NAMALWA (cell line): Measurements from ENCODE around the gene RPGRIP1.
"Not testable (repeated sequence)": the region's sequence is repeated elsewhere in the genome, so short reads cannot be mapped to it uniquely, and the experiment has no call there.

ENCODE experiments used
- DNase-seq: peaks from one replicate; pipeline ENCODE4 v3.0.0-alpha.2; 2015; ENCODE audit warnings: low spot score

Gene RPGRIP1

DNA sequence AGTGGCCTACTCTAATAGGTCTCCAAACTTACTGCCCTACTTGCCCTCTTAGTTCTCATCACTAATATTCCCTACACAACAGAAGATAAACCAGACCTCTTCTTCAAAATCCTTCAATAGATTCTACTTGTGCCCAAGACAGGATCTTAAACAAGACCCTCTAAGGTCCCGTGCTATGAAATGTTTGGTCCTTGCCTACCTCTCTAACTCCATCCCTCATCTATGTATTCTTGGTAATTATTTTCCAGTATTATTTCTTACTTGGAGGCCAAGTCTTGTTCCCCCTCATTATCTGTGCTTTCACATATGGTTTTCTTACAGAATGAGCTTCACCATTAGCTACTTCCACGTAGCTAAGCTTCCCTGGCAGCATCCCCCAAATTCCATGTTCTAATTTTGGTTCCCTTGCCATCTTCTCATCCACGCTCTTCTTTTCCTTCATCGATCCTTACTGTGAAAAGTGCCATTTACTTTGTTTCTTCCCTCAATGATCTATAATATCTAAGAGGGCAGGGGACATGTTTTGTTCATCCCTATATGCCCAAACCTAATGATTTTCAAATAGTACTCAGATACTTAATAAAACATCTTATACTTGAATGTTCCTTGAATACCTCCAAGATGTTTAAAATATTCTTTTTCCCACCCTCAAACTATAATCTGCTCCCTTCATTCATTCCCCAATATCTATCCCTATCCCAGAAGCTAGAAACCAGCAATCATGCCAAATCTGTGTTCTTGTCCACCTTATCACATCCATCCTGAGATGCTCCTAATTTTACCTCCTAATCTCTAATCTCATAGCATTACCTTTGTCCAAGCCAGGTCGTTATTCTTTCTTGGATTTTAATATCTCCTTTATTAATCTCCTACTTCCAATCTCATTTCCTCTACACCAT lies 20.7 kb upstream of the RPGRIP1 start:
- DNase-seq, result peak; percentile 27

DNA sequence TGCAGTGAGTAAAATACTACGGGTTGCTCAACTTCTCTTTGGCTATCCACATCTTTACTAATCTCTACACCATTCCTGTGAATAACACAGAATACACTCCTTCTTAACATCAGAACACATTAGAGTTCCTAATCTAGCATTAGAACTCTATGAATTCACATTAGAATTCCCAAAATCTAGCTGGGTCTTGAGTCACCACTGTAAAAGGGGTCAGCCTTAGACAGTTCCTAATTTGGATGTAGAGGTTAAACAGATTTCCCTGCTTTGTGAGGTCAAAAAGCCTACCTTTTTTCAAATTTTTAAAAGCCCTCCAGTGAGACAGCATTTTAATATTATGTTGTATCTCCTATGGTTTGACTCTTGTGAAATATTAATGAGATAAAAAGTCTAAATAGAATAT lies 18.1 kb upstream of the RPGRIP1 start:
- DNase-seq, result peak; percentile 28

DNA sequence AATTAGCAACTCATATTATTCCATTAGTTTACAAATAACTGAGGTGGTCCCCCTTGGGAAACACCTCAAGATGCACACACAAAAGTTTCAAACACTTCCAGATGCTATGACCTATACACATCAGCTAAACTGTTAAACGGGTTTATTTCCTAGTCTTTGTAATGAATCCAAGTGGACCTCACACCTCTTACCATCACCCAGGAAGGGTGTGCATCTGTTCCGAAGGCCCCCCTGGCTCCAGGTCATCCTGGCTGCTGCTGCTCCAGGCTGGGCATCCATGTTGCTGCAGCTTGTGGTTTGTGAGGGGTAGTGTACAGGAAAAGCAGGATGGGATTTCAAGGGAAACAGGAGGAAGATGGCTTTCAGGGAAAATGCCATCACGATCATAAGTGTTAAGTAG lies 17.5 kb upstream of the RPGRIP1 start:
- DNase-seq, result peak; percentile 23

DNA sequence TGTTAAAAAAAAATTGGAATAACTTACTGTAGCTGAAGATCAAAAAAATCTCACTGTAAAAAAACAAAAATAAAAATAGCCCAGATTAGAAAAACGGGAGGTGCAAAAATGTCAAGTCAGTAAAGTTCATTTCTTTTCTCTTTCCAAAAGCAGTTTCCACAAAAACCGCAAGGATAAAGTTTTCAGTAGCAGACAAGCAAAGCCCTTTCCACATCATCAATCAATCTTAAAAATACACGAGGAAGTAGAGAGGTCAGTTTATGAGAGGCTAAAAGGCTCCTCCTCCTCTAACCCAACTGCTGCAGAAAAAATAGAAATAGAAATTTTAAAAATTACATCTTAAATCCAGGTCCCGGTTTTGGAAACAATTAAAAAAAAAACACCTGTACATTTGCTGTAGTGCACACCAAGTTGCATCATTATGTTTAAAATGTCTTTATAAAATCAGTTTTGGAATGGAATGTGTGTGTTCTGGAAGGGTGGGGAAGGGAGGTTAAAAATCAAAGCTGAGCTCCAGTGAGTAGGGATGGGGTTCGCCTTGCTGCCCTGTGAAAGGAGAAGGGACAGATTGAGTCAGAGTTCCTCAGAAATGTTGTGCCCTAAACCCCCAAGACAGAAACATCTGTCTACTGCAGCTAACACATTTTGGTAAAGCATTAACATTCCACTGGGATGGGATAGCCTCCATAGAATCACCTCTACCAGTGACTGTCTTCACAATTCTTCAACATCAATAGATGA lies 16.4 kb upstream of the RPGRIP1 start:
- peak; percentile 38 for DNase-seq

DNA sequence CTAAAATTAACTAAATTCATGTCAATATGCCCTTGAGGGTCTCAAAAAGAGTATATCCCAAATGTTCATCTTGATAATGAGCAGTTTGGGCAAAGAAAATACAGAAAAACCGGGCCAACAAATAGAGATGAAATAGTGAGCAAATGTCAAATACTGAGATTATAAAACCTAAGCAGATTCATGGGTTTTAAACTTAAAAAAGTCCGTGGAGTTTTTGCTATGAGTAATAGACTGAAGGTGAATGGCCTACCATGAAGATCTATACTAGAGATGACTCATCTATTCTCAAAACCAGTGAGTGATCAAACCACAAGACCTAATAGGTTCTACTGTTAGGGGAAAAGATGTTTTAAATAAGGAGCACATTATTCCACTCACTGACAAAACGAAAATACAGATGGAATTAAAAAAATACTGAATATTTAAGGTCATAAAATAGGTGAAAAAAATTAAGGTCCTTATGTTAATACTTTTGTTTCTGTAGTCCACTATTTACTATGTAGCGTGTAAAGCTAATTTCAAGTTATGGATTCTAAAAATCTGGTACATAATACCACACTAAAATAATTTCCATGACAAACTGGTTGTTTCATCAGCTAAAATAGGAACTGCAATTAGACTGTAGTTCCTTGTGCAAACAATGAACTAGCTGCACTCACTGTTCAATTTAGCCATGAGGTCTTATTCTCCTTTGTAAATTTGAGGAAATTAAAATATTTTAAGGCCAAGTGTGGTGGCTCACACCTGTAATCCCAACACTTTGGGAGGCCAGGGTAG lies 15.7 kb upstream of the RPGRIP1 start:
- peak; percentile 50 for DNase-seq

DNA sequence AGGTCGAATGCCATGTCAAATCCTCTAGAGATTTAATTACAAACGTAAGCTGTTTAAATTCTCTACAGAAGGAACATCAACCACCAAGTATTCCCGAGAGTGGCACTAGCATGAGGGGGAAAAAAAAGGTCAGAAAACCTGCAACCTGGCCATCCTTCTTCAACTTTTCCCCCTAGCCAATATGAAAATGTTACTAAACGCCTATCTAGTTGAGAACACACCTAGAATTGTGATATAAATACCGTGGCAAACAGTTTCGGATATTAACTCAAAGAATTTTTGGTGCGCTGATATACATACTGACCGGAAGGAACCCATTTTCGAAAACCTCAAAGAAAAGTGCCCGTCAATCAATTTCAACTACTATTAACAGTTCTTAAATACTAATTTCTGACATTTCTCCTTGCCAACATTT lies 12.4 kb upstream of the RPGRIP1 start:
- DNase-seq, result peak; percentile 50

DNA sequence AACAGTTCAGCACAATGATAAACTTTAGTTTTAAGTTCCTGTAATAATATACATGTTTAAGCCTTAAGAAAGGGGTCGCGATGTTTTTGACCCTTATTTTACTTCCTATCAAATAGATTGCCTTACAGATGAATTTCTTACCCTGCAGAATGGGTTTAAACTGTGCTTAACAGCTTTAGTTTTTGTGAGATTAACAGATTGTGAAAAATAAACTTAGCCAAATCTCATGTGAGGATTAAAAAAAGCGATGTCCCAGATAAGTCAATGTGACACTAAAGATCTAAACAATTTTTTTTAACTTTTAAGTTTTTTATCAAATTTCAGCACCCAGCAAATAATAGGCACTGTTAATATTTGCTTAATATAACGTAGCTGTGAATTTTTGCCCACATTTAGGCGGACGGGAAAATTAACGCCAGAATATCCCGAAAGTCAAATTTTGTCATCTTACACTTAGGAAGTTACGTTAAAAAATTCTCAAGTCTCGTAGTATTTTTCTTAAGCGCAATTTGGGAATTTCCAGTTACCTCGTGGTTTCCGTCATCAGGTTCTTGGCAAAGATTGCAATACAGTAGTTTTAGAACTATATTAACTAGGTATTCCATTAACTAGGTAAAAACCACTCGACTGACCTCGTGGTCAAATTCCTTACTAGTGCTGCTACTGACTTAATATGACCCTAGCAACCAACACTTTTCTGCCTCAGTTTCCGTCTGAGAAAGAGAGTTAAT lies 11.8 kb upstream of the RPGRIP1 start:
- peak; percentile 41 for DNase-seq

DNA sequence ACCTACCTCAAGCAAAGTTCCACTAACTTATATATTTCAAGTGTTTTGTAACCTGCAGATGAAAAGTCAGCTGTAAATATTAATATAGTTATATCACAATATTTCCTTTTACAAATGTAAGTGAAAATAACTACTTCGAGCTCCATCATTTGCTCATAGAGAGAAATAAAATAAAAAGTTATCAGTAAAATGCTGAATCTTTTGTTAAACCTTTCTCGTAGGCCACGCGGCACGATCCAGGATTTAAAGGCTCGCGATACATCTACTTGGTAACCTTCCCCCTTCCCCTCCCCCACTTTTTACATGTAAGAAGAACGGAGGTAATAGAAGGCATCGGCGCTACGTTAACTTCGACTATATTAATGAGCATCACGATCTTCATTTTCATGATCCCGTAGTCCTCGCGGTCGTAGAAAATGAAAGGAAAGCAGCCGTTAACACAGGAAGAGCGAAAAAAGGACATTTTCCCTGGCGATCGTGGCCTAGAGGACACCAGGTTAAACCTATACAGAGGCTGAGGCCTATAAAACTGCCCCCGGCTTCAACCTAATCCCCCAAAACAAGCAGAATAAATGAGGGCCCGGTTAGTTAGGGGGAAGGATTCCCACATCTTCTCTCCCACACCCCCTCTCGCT lies 11.1 kb upstream of the RPGRIP1 start:
- peak; percentile 74 for DNase-seq

DNA sequence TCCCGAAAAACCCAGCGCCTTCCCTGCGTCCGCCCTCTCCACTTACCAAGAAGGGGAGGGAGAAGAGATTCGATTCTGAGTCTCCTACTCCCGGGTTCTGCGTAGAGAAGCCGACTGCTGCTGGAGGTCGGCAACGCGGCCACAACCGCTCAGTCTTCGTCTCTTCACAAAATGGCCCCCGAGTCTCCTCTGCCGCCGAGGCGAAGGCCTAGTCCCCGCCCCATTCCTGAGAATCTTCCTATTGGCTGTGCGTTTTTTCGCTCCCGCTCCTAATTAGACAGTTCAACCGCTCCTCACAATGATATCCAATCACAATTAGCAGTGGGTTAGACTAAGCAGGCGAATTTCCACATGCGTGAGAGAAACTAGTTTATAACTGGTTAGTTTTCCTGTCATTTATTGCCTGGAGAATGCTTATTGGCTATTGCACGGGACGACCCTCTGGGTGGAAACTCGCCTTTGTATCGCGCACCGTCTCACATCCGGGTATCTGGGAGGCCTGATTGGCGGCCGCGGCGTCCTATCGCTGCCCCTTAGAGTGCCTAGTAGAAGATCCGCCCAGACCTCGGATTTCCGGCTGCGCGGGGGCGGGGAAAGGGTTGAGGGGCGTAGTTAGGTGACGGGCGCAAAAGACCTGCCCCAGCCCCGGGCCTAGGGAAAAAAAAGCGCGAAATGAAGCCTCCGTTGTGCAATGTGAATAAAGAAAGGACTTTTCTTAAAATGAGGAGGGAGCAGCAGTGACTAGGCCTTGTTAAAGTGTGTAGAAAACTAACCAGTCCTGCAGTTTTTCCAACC lies 10.4 kb upstream of the RPGRIP1 start, which contains the start of gene HNRNPC:
TSS of gene HNRNPC (minus strand) at position 191 of the 795 bp plus-strand sequence. CDS start 35,249 bp downstream, outside the sequence.
- DNase-seq, result peak; percentile 100

DNA sequence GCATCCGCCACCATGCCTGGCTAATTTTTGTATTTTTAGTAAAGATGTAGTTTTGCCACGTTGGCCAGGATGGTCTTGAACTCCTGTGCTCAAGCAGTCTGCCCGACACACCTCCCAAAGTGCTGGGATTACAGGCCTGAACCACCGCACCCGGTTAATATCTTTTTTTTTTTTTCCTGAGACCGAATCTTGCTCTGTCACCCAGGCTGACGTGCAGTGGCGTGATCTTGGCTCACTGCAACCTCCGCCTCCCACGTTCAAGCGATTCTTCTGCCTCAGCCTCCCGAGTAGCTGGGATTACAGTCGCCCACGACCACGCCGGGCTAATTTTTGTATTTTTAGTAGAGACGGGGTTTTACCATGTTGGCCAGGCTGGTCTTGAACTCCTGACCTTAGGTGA lies 7.2 kb upstream of the RPGRIP1 start:
- not testable (repeated sequence) for DNase-seq

DNA sequence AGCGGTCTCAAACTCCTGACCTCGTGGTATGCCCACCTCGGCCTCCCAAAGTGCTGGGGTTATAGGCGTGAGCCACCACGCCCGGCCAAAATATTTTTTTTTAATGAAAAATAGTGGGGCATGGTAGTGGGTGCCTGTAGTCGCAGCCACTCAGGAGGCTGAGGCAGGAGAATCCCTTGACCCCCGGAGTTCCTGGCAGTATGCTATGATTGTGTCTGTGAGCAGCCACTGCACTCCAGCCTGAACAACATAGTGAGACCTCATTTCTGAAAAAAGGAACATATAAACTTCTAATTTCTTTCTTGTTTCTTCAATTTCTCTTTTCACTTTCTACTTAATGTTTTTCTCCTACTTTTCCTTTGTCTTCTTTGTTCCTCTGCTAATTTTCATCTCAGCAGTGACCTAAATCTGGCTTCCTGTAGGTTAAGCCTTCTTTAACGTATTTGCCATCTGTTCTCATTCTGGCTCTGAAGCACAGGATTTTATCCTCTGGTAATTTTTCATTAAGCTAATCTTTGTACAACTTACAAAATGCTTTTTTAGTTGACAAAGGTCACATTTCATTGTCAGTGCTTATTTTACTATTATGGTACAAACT lies 4.5 kb upstream of the RPGRIP1 start:
- DNase-seq, result no peak

DNA sequence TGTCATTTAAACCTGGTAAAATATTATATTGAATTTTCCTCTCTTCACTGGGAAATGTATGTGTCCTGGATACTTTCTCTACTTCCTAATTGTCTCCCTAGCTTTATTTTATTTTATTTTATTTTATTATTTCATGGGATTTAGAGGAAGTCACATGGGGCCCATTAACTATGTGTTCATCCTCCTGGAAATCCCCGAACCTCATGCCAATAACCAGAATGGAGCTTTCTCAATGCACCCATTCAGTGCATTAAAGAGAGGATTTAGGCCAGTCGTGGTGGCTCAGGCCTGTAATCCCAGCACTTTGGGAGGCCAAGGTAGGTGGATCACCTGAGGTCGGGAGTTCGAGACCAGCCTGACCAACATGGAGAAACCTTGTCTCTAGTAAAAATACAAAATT lies 1.3 kb upstream of the RPGRIP1 start:
- no peak for DNase-seq

DNA sequence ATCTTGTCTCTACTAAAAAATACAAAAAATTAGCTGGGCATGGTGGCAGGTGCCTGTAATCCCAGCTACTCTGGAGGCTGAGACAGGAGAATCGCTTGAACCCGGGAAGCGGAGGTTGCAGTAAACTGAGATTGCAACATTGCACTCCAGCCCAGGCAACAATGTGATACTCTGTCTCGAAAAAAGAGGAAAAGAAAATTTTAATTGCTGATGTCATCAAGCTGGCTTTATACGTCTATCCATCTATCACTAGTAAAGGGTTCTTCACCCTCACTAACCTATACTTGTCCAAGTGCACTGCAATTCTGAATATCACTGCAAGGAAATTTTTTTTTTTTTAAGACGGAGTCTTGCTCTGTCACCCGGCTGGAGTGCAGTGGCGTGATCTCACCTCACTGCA lies 2.0 kb downstream of the RPGRIP1 start:
- not testable (repeated sequence) for DNase-seq

DNA sequence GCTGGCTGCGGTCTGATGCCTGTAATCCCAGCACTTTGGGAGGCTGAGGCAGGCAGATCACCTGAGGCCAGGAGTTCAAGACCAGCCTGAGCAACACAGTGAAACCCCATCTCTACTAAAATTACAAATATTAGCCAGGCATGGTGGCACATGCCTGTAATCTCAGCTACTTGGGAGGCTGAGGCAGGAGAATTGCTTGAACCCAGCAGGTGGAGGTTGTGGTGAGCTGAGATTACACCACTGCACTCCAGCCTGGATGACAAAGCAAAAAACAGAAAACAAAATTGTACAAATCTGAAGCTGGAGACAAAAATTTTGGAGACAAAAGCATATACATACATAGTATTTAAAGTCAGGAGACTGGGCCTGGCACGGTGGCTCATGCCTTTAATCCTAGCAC lies 6.6 kb downstream of the RPGRIP1 start:
- not testable (repeated sequence) for DNase-seq

DNA sequence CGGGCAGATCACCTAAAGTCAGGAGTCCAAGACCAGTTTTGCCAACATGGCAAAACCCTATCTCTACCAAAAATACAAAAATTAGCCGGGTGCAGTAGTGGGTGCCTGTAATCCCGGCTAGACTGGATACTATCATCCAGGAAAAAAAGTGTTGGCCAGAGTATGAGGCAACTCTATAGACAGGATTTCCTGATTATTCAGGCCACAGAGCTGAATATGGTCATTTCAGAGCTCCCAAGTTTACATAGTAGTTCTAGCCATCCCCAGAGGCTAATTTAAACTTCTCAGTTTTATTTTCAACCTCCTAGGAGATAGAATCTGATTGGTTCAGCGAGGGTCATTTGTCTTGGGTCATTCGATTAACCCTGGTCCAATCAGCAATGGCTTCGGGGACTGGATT lies 7.3 kb downstream of the RPGRIP1 start:
- no peak for DNase-seq

DNA sequence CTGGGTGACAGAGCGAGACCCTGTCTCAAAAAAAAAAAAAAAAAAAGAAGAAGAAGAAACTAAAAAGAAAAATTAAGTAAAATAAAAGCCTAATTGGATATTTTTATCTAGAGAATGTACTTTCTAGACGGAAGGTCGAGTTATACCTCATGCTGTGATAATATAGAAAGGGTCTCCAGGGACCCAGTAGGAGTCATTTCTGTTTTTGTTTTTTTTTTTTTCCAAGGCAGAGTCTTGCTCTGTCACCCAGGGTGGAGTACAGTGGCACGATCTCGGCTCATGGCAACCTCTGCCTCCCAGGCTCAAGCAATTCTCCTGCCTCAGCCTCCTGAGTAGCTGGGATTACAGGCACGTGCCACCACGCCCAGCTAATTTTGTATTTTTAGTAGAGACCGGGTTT lies 14.1 kb downstream of the RPGRIP1 start:
- DNase-seq, result not testable (repeated sequence)

DNA sequence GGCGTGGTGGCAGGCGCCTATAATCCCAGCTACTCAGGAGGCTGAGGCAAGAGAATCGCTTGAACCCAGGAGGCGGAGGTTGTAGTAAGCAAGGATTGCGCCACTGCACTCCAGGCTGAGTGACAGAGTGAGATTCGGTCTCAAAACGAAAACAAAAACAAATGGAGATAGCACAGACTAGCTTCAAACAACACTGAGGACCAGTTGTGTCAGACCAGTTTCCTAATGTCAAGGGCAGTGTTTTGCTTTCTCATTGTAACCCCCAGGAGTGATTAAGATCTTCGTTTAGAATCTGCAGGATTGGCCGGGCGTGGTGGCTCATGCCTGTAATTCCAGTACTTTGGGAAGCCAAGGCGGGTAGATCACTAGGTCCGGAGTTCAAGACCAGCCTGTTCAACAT lies 18.5 kb downstream of the RPGRIP1 start:
- DNase-seq, result no peak

DNA sequence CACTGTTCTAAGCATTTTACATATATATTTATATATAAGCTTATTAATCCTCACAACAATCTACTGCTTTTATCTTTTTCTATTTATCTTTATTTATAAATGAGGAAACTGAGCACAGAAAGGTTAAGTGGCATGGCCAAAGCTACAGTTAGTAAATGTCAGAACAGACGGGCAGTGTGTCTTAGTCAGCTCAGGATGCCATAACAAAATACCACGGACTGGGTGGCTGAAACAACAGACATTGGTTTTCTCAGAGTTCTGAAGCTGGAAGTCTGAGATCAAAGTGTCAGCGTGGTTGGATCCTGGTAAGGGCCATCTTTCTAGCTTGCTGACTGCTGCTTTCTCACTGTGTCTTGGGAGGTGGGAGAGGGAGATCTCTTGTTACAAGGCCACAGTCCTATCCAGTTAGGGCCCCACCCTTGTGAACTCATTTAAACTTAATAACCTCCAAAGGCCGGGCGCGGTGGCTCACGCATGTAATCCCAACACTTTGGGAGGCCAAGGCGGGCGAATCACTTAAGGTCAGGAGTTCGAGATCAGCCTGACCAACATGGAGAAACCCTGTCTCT lies 19.8 kb downstream of the RPGRIP1 start:
- no peak for DNase-seq

DNA sequence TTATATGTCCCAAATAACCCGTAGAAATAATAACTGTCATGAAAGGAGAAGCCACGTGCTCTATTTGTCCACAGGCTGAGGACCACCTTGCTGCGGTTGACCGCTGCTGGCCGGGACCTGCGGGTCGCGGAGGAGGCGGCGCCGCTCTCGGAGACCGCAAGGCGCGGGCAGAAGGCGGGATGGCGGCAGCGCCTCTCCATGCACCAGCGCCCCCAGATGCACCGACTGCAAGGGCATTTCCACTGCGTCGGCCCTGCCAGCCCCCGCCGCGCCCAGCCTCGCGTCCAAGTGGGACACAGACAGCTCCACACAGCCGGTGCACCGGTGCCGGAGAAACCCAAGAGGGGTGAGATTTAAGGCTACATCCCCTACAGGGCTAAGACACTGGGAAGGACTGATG lies 21.0 kb downstream of the RPGRIP1 start:
- DNase-seq, result peak; percentile 76
